Testis (tissue), 2 donors: Measurements from ENCODE around the gene XYLT1.

Experiments used
- CTCF ChIP-seq, 3 experiments: fragments of 450-650 bp in 2 of 3; fragments of 200-600 bp in 1 of 3; sonication (generic) in 1 of 3; IDR thresholded peaks; one replicate each; pipeline ENCODE4 v1.5.1; 2016 to 2019; ENCODE audit warnings: antibody characterized with exemption in 3 of 3, mild to moderate bottlenecking in 2 of 3, moderate library complexity in 1 of 3
- POLR2A ChIP-seq: fragments of 450-650 bp; IDR thresholded peaks from one replicate; pipeline ENCODE4 v1.6.1; 2017; ENCODE audit warnings: antibody characterized with exemption, mild to moderate bottlenecking, moderate library complexity

DNA sequence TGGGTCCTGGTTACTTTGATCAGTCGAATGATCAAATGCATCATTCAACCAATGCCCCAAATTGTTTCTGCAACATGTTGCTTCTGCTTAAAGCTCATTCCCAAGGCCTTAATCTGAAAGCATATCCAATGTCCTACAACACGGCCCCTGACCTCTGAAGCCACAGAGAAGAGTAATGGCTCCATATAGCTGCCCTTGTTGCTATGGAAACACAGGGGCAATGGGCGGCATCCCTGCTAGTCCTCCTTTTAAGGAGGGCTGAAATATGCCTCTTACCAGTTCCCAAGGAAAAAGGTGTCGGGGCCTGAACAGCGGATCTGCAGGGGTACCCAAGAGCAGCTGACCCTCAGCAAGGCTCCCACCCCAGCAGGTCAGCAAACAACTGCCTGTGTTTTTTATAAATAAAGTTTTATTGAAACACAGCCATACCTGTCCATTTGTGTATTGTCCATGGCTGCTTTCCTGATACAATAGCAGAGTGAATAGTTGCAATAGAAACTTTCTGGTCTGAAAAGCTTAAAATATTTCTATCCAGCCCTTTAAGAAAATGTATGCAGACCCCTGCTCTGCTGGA is 210.4 kb downstream of the XYLT1 start:
- TF ChIP-seq CTCF (IDR thresholded peaks at IDR 0.05) (no peak), POLR2A (no peak)
